OCI-M1 (cell line): ENCODE data around the gene SMIM24.

Experiments used
- DNase-seq: peaks from one replicate; lab custom pipeline; 2025; lab: John Stamatoyannopoulos, UW

Gene SMIM24

DNA sequence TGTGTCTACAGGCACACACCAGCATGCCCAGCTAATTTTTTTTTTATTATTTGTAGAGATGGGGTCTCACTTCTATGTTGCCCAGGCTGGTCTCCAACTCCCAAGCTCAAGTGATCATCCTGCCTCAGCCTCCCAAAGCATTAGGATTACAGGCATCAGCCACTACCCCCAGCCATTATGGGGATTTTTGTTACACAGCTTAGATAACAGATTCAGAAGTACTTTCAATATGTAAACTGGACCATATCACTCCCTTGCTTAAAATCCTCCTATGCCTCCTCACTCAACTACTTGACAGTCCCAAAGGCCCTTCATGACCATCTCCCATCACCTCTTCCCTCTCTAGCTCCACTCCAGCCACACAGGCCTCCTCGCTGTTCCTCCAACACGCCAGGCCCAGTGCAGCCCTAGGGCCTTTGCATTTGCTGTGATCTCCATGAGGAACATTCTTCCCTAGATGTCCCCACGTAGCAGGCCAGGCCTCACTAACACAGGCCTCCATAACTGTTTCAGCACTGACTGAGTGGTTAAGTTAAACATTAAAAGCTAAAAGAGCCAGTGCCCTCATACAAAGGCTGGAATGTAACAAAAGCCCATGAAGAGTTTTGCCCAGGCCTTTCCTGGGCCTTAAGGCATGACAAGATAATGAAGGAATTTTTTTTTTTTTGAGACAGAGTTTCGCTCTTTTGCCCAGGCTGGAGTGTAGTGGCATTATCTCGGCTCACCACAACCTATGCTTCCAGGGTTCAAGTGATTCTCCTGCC lies 17.6 kb upstream of the SMIM24 start:
- no peak for DNase-seq

DNA sequence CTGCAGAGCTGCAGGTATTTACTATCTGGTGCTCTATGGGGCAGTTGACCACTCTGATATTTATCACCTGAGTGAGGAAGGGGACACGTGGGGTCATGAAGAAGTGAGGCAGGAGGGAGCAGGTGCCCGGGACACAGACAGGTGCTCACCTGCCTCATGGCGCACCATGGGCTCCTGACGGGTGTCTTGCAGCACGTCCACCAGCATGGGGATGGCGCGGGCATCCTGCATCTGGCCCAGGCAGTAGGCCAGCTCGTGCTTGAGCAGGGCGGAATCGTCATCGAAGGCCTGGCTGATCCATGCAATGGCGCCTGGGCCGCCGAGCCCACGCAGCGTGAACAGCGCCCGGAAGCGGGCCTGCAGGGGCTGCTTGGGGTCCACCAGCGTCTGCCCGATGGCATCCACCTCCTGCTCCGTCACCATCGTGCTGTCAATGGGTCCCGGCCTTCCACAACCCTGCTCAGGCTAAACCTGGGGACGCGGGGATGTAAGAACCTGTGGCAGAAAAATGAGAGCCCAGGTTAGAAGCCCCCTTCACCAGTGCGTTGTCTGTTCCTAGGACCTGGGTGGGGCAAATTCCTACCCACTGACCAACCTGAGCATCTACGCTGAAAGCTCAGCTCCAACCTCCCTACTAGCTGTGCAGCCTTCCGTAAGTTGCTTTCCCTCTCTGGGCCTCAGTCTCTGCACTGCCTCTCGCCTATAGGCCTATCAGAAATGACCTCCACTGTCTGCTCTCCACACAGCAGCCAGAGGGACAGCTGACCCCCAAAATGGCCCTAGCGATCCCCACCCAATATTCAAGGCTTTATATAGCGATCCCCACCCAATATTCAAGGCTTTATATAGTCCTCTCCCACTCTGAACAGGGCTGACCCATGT lies 16.3 kb upstream of the SMIM24 start:
- no peak for DNase-seq

GRCh38 chr19:3494559-3494958 lies 14.2 kb upstream of the SMIM24 start:
- DNase-seq: no peak

DNA sequence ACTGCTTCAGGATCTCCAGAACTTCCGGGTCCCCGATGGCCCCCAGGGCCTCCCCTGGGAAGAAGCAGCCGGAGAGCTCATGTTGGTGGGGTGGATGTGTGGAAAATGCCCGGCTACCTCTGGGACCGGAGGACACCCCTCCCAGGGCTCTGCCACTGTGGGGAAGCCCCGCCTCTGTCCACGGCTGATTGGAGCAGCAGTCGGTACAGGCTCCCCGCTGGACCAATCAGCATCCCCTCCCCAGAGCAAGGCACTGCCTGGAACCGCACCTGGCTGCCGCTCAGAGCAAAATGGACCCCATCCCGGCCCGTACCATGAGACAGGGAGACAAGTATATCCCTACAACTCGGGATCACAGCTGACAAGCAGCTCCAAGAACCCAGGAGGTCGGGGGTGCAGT lies 13.7 kb upstream of the SMIM24 start:
- DNase-seq: no peak

DNA sequence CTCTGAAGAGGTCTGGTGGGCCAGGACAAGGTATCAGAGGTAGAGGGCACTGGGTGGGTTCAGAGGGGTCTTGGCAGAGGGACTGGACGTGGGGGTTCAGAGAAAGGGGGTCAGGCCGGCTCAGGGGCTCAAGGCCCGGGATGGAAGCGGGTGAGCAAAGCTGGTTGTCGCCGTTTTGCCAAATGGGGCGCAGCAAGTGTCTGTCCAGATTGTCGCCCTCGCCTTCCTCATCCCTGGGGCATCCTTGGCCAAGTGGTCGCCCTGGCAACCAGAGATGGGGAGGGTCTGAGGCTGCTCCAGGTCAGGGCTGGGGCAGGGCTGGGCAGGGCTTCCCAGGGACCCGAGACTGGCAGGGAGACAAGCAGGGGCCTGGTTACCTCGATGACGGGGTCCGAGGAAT lies 13.3 kb upstream of the SMIM24 start:
- DNase-seq: no peak

- no peak for DNase-seq
Observed at GRCh38 chr19:3492919-3493318, 12.6 kb upstream of the SMIM24 start.

DNA sequence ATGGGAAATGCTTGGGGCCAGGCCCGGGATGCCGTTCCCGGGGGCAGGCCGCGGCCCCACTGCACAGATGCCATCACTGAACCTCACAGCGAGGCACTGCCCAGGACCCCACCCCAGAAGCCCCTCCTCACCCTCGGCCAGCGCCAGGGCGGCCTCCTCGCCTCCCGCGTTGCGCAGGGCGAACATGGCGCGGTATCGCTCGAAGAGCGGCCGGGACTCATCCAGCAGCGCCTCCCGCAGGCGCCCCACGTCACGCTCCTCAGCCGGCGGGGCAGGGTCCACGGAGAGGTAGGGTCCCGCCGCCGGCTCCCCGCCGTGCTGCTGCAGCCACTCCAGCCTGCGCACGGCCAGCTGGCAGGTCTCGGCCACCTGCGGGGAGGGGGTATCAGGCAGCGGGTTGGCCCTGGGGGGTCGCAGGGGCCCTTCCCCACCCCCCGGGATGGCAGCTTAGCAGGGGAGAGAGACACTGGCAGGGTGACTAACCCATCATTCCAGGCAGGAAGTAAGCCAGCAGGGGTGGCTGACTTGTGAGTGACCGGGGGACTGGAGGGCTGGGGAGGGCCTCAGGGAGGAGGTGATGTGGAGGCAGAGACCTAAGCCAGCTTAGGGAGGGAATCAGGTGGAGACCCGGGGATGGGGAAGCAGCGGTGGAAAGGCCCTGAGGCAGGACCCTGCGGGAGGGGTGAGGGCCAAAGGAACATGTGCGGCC lies 12.0 kb upstream of the SMIM24 start:
- DNase-seq: no peak

GRCh38 chr19:3491396-3492119 lies 11.2 kb upstream of the SMIM24 start:
- no peak for DNase-seq

DNA sequence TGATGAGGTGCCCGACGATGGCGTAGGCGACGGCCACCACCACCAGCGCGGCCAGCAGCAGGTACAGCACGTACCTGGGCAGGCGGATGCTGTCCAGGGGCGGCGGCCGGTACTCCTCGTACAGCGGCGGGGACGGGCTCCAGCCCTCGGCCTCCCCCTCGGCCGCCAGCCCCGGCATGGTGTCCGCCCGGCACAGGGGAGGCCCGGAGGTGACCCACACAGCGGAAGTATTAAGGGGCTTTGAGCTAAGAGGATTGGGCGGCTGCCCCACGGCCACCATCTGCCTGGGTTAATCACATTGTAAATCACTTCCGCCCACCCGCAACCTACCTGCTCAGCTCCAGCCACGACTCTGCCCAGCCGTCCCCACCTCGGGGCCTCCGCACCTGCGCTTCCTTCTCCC lies 2.9 kb upstream of the SMIM24 start, which contains the start of gene SMIM44:
SMIM44 (minus strand) TSS at position 216 of the 403 bp plus-strand sequence; CDS start at position 178, 38 bp downstream.
- no peak for DNase-seq

DNA sequence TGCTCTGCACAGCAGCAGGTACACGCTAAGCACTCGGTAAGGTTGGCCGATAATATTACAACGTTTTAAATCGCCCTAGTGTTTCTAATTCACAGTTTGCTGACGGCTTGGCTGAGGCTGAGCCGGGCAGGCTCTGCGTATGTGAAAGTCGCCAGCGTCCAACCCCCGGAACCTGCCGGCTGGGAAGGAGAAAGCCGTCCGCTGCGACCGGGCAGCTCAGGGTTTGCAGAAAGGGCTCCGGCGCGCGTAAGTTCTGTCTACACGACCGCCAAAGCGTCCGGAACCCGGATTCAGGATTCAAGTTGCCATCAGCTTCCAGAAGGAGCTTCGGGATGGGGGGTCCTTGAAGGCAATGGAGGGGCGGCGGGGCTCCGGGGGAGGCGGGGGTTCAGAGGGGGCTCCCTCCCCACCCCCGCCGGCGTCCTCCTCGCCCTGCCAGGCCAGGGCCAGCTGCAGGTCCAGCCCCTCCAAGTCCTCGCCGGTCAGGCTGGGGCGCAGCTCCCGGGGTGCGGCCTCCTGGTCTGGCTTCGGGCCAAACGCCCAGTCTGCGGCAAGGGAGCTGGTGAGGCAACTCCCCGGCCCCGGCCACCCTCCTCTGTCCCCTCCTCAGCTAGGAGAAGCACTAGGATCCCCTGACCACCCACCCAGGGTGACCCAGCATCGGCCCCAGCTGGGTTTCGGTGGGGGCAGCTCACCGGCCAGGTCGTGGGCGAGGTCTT lies 2.3 kb upstream of the SMIM24 start:
- no peak for DNase-seq

DNA sequence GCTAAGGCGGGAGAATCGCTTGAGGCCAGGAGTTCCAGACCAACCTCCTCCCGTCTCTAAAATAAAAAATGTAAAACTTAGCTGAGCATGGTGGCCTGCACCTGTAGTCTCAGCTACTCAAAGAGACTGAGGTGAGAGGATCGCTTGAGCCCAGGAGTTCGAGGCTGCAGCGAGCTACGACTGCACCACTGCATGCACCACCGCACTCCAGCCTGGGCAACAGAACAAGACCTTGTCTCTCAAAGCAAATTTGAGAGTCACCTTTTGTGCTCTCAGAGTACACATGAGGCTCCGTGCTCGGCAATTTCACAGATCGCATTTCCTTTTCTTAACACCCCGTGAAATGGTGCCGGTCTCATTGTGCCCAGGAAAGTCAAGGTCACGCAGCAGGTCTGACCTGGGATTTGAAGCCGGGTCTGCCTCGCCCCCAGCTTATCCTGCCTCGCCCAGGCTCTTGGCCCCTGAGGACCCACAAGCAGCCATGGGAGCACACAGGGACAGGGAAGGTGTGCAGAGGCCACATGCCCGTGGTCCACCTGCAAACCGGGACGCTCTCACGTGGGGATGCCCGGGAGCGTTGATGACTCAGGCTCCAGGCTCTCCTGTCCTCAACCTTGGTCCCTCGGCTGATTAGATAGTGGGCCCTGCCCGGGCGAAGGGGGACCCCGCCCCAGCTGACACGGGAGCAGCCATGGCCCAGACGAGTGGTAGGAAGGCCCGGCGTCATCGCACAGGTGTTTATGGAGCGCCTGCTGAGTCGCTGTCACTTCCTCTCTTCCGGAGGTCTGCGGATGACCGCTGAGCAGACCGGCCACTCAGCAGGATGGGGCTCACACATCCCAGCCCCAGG lies 1.1 kb upstream of the SMIM24 start:
- DNase-seq: no peak

GRCh38 chr19:3479834-3480215 lies 500 bp downstream of the SMIM24 start:
- DNase-seq: peak; percentile 36

DNA sequence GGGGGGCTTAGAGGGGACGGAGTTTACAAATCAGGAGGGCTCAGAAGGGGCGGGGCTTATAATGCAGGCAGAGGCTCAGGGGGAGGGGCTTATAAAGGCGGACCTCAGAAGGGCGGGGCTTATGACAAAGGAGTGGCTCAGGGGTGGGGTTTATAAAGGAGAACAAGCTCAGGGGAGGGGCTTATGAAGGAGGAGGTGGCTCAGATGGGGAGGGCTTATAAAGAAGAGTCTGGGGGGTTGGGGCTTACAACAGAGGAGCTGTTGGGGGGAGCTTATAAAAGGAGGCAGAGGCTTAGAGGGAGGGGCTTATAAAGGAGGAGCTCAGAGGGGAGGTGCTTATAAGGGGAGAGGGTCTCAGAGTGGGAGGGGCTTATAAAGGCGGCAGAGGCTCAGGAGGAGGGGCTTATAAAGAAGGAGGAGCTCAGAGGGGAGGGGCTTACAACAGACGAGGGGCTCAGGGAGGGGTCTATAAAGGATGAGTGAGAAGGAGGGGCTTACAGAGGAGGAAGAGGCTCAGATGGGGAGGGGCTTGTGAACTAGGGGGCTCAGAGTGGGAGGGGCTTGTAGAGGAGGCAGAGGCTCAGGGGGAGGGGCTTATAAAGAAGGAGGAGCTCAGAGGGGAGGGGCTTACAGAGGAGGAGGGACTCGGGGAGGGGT lies 1.0 kb downstream of the SMIM24 start:
- DNase-seq: peak; percentile 78

GRCh38 chr19:3478409-3479176 lies 1.7 kb downstream of the SMIM24 start:
- no peak for DNase-seq

DNA sequence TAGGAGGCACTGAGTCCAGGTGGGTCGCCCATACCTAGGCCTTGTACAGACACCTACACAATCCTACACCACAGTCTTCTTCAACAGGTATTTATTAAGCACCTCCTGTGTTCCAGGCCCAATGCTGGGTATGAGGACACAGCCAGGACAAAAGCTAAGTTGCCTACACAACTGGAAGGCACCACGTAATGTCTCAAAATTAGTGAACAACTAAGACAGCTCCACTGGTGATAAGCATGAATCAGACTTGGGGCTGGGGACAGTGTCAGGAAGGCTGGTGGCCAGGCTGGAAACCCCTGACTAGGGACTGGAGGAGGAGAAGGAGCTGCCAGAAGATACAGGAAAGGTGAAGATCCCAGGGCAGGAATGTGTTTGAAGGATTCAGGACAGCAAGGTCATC lies 2.4 kb downstream of the SMIM24 start:
- no peak for DNase-seq

DNA sequence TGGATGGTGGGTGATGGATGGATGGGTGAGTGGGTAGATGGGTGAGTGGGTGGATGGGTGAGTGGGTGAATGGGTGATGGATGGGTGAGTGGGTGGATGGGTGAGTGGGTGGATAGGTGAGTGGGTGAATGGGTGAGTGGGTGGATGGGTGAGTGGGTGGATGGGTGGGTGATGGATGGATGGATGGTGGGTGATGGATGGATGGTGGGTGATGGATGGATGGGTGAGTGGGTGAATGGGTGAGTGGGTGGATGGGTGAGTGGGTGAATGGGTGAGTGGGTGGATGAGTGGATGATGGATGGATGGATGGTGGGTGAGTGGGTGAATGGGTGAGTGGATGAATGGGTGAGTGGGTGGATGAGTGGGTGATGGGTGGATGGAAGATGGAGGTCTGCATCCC lies 2.8 kb downstream of the SMIM24 start:
- DNase-seq: no peak

GRCh38 chr19:3476830-3477229 lies 3.5 kb downstream of the SMIM24 start:
- no peak for DNase-seq

DNA sequence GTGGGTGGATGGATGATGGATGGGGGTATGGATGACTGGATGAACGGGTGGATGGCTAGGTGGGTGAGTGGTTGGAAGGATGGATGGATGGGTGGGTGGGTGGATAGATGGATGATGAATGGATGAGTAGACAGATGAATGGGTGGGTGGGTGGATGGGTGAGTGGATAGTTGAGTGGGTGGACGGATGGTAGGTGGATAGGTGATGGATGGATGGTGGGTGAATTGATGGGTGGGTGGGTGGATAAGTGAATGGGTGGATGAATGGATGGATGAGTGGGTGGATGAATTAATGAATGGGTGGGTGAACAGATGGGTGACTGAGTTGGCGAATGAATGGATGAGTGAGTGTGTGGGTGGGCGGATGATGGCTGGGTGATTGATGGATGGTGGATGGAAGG lies 4.9 kb downstream of the SMIM24 start:
- no peak for DNase-seq

DNA sequence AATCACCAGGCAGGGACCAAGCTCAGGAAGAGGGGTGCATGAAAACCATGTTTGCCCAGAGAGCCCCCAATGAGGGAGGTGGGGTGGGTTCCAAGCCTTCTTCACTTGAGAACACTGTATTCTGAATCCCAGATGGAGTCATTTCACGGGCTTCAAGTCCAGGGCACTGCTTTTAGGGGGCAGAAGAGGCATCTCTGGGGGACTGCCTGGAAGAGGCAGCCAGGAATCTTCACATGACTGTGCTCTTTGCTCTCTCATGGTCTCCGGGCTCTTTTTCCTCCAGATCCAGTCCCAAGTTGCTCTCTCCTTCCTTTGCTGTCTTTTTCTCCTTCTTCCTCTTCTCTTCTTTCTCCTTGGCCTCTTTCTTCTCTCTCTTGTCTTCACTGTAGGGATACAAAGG lies 5.7 kb downstream of the SMIM24 start:
- DNase-seq: no peak
